SK-N-SH treated with all-trans-retinoic acid at 6 μM for 48 hours (cell line): ENCODE results near the gene ROBO2.

Experiments used
- ATAC-seq: fragments of 200-7000 bp; cut with Tn5 transposase; 3 replicates; pipeline ENCODE4 v1.9.1; 2020; ENCODE audit warnings: mild to moderate bottlenecking, moderate library complexity
- ARNTL ChIP-seq: fragments of 450-650 bp; formaldehyde crosslinking; IDR thresholded peaks from 2 replicates; pipeline ENCODE4 v1.5.0; 2020; ENCODE audit warnings: low read depth, mild to moderate bottlenecking, moderate library complexity, borderline replicate concordance
- CREB5 ChIP-seq: fragments of 250-450 bp; sonication (Bioruptor Pico); IDR thresholded peaks from 2 replicates; pipeline ENCODE4 v1.5.1; 2020; ENCODE audit warnings: low read depth, mild to moderate bottlenecking, moderate library complexity
- CSDC2 ChIP-seq: fragments of 250-450 bp; sonication (Bioruptor Pico); IDR thresholded peaks from 2 replicates; pipeline ENCODE4 v1.5.0; 2020; ENCODE audit warnings: mild to moderate bottlenecking, moderate library complexity
- CSRNP3 ChIP-seq: fragments of 250-450 bp; sonication (Bioruptor Pico); IDR thresholded peaks from 2 replicates; pipeline ENCODE4 v1.5.1; 2021; ENCODE audit warnings: mild to moderate bottlenecking, moderate library complexity
- GLIS3 ChIP-seq: fragments of 250-450 bp; sonication (Bioruptor Pico); IDR thresholded peaks from 2 replicates; pipeline ENCODE4 v1.5.0; 2020; ENCODE audit warnings: mild to moderate bottlenecking, moderate library complexity
- PATZ1 ChIP-seq: fragments of 250-450 bp; sonication (Bioruptor Pico); IDR thresholded peaks from 2 replicates; pipeline ENCODE4 v1.8.0; 2020; ENCODE audit warnings: mild to moderate bottlenecking, moderate library complexity, borderline replicate concordance
- POU6F1 ChIP-seq: fragments of 250-450 bp; sonication (Bioruptor Pico); IDR thresholded peaks from 2 replicates; pipeline ENCODE4 v1.8.0; 2021; ENCODE audit warnings: low read depth, mild to moderate bottlenecking, moderate library complexity, borderline replicate concordance
- PPARA ChIP-seq: fragments of 250-450 bp; sonication (Bioruptor Pico); IDR thresholded peaks from 2 replicates; pipeline ENCODE4 v1.5.0; 2020; ENCODE audit warnings: mild to moderate bottlenecking, borderline replicate concordance
- SNAI2 ChIP-seq: fragments of 250-450 bp; sonication (Bioruptor Pico); IDR thresholded peaks from 2 replicates; pipeline ENCODE4 v1.5.0; 2020; ENCODE audit warnings: mild to moderate bottlenecking, moderate library complexity
- TCF4 ChIP-seq: fragments of 250-450 bp; sonication (Bioruptor Pico); IDR thresholded peaks from 2 replicates; pipeline ENCODE4 v1.8.0; 2021; ENCODE audit warnings: mild to moderate bottlenecking, moderate library complexity, borderline replicate concordance
- TOX ChIP-seq: fragments of 250-450 bp; sonication (Bioruptor Pico); IDR thresholded peaks from 2 replicates; pipeline ENCODE4 v1.8.0; 2021; ENCODE audit warnings: mild to moderate bottlenecking, moderate library complexity, borderline replicate concordance
- TSHZ2 ChIP-seq: fragments of 250-450 bp; sonication (Bioruptor Pico); IDR thresholded peaks from 2 replicates; pipeline ENCODE4 v1.5.0; 2020; ENCODE audit warnings: mild to moderate bottlenecking, moderate library complexity
- ZC3H10 ChIP-seq: fragments of 250-450 bp; sonication (Bioruptor Pico); IDR thresholded peaks from 2 replicates; pipeline ENCODE4 v1.5.1; 2021; ENCODE audit warnings: mild to moderate bottlenecking, moderate library complexity
- ZFP3 ChIP-seq: fragments of 250-450 bp; sonication (Bioruptor Pico); IDR thresholded peaks from 2 replicates; pipeline ENCODE4 v1.5.0; 2020; ENCODE audit warnings: mild to moderate bottlenecking, moderate library complexity
- ZFP30 ChIP-seq: fragments of 450-650 bp; formaldehyde crosslinking; IDR thresholded peaks from 2 replicates; pipeline ENCODE4 v1.5.0; 2022; ENCODE audit warnings: mild to moderate bottlenecking, moderate library complexity
- ZNF565 ChIP-seq: fragments of 450-650 bp; formaldehyde crosslinking; conservative IDR thresholded peaks from 2 replicates; pipeline ENCODE4 v1.5.0; 2020; ENCODE audit warnings: low read depth, mild to moderate bottlenecking, moderate library complexity
- ZNF70 ChIP-seq: fragments of 450-650 bp; formaldehyde crosslinking; IDR thresholded peaks from 2 replicates; pipeline ENCODE4 v1.5.0; 2020; ENCODE audit warnings: mild to moderate bottlenecking, moderate library complexity
- ZNF8 ChIP-seq: fragments of 450-650 bp; formaldehyde crosslinking; IDR thresholded peaks from 2 replicates; pipeline ENCODE4 v1.5.0; 2020; ENCODE audit warnings: mild to moderate bottlenecking, moderate library complexity

The ROBO2 gene

GRCh38 chr3:77039606-77040171, at the start of gene ROBO2:
Gene ROBO2 (plus strand): TSS chr3:77040099. CDS start chr3:77040786, 687 bp downstream.
- TF ChIP-seq ZFP30 (CRISPR knock-in tag), result no peak
- no peak for TF ChIP-seq TOX (CRISPR knock-in tag)
- TF ChIP-seq GLIS3 (CRISPR knock-in tag), result no peak
- no peak for TF ChIP-seq SNAI2 (CRISPR knock-in tag)
- no peak for TF ChIP-seq ZNF70
- TF ChIP-seq TCF4 (CRISPR knock-in tag), result no peak
- TF ChIP-seq POU6F1, result no peak
- no peak for TF ChIP-seq PATZ1 (CRISPR knock-in tag)
- TF ChIP-seq ZFP3 (CRISPR knock-in tag), result no peak
- no peak for TF ChIP-seq CREB5 (CRISPR knock-in tag)
- TF ChIP-seq ZNF565, result no peak
- TF ChIP-seq CSRNP3 (CRISPR knock-in tag), result no peak
- no peak for TF ChIP-seq TSHZ2 (CRISPR knock-in tag)
- peak; percentile 65 for ATAC-seq

- TF ChIP-seq CREB5 (CRISPR knock-in tag), result no peak
- TF ChIP-seq ZNF8 (CRISPR knock-in tag), result no peak
- TF ChIP-seq SNAI2 (CRISPR knock-in tag), result no peak
- no peak for TF ChIP-seq TCF4 (CRISPR knock-in tag)
- no peak for TF ChIP-seq ZFP3 (CRISPR knock-in tag)
- no peak for TF ChIP-seq ARNTL (CRISPR knock-in tag)
- TF ChIP-seq CSRNP3 (CRISPR knock-in tag), result no peak
- no peak for TF ChIP-seq PPARA
- TF ChIP-seq ZFP30 (CRISPR knock-in tag), result no peak
- no peak for TF ChIP-seq ZC3H10 (CRISPR knock-in tag)
- no peak for TF ChIP-seq CSDC2 (CRISPR knock-in tag)
- ATAC-seq, result no peak
These were observed 49.3 kb upstream of the ROBO2 start for GRCh38 chr3:76990606-76991005.
